K562 treated with DMSO at 1 percent for 24 hours (cell line): ENCODE data around the gene PROK1. TPM values are rescaled to one million over a fixed set of nuclear protein-coding genes. Genes with fewer than 3 reads are reported as not detected.

Source experiments
- total RNA-seq: library from RNA; unstranded; fragments of 300-600 nt; gene quantifications from 2 replicates; pipeline ENCODE4 v1.2.3, GENCODE V29; 2022; ENCODE audit warnings: low read depth; ENCODE audit not compliant: insufficient read depth

The PROK1 gene, protein sequence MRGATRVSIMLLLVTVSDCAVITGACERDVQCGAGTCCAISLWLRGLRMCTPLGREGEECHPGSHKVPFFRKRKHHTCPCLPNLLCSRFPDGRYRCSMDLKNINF
- not detected in 2 replicates for total RNA-seq

DNA sequence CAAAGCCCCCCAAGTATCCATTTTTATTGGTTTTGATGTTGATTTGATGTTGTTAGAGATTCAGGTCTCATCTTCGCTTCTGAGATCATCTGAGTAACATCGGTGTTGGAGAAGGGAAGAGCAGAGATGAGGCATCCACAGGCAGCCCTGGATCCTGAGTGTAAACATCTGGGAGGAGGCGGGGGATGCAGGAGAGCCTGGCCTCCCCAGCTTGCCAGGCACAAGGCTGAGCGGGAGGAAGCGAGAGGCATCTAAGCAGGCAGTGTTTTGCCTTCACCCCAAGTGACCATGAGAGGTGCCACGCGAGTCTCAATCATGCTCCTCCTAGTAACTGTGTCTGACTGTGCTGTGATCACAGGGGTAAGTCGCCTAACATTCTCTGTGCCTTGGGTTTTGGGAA is at the start of gene PROK1:
PROK1 (plus strand) TSS at position 221 of the 400 bp plus-strand sequence; CDS start at position 289, 68 bp downstream.

DNA sequence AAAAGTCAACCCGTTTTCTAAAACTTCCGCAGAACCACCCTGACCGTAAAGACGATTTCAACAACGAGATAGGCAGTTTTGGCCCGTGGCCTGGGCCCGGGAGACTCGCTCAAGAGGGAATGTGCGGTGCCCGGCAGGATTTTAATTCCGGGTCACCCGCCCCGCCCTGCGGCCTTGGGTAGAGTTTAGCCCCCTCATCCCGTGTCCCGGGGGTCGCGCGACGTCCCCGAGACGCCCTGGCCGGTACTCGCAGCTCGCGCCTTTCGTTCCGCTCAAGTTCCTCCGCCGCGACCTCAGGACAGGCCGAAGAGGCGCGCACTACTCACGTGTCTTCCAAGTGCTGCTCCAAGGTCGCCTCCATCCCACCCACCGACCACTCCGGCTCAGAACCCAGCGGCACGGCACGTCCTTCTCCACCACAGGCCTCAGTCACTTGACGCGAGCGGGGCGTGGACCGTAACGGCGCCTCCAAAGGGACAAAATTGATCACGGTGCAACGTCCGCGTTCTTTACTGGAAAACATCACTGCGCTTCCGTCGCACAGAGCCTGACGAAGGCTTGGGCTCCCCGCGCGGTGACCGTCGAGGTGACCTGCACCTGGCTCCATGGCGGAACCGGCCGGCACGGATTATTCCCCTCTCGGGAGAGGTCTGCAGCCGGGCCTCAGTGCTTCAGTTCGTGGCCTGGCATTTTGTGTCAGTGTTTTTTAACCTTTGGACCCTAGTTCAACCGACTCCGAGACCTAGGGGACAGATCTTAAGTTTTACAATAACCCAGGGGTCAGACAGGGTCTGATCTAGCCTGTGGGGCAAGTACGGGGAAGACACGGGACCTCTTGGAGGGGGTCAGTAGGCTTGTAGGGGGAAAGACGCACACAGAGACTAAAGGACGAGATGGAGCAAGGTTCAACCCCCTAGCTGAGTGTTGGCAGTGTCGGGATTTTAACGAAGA is 43.4 kb upstream of the PROK1 start, which contains the start of gene LAMTOR5:
LAMTOR5 (minus strand) TSS at position 435 of the 951 bp plus-strand sequence; CDS start at position 361, 74 bp downstream.

Other genes with a start within 250 kb of the PROK1 start
- 2.8 and 5.1 TPM in 2 replicates for gene KCNC4, start 240.8 kb upstream of the PROK1 start, total RNA-seq
- 24.4 and 26.5 TPM in 2 replicates for gene RBM15, start 111.8 kb upstream of the PROK1 start, total RNA-seq
- gene SLC16A4, start 60.1 kb upstream of the PROK1 start, total RNA-seq, result 0.21 and 0.47 TPM in 2 replicates
- 310 and 332 TPM in 2 replicates for gene LAMTOR5, start 43.5 kb upstream of the PROK1 start, total RNA-seq
- not detected in 2 replicates for gene KCNA10, start 68.0 kb downstream of the PROK1 start, total RNA-seq
- not detected in 2 replicates for gene KCNA2, start 155.2 kb downstream of the PROK1 start, total RNA-seq
- gene KCNA3, start 223.8 kb downstream of the PROK1 start, total RNA-seq, result not detected in 2 replicates